ENCODE data around the gene SIAE. TPM values are rescaled to one million over a fixed set of nuclear protein-coding genes. Genes with fewer than 3 reads are reported as not detected.

SIAE gene
- total RNA-seq, 1 experiment from 2014 or later, result 11.2 TPM

GRCh38 chr11:124583781-124584180, 89.8 kb downstream of the SIAE start:
- ChIA-PET POLR2A (ENCODE audit: low non-redundant PET) (no interaction called here), CTCF (no interaction called here)
- H3K27ac ChIP-seq (ENCODE audit: low read depth, low read length, poor library complexity, severe bottlenecking), result no peak overlapping the region
- H3K9me3 ChIP-seq (ENCODE audit: low read depth, low read length, poor library complexity, severe bottlenecking), result no peaks in the 10 kb centered on the region
- no peaks in the 10 kb centered on the region for H3K27me3 ChIP-seq (replicated peaks; ENCODE audit: insufficient read depth, low read depth, low read length, poor library complexity)
- BruUV-seq (replicated peaks), result no TSS peak
- no peaks in the 10 kb centered on the region for H3K4me1 ChIP-seq (ENCODE audit: insufficient read depth, low read length, poor library complexity, severe bottlenecking)
- intact Hi-C loops (cut with micrococcal nuclease; ENCODE audit: unreplicated experiment), result no loop called here
- no peak overlapping the region for H3K4me3 ChIP-seq (ENCODE audit: low read depth, low read length, poor library complexity, severe bottlenecking)
- DNase-seq (ENCODE audit: low spot score), result no peak
- TF ChIP-seq EZH2 (IDR thresholded peaks at IDR 0.05; ENCODE audit: borderline replicate concordance, low read depth, low read length, poor library complexity, severe bottlenecking) (no peak), CTCF (conservative IDR thresholded peaks at IDR 0.05; ENCODE audit: low read depth, low read length) (no peak)
- no peaks in the 10 kb centered on the region for H3K36me3 ChIP-seq (ENCODE audit: insufficient read depth, low read length, poor library complexity, severe bottlenecking)

Other genes starting within 250 kb of the SIAE start
- gene OR8B4, start 248.9 kb downstream of the SIAE start, total RNA-seq (2021), result not detected in 2 replicates
- not detected in 2 replicates for gene OR8B8, start 228.0 kb downstream of the SIAE start, total RNA-seq (2021)
- not detected in 2 replicates for gene OR8B12, start 130.1 kb downstream of the SIAE start, total RNA-seq (2021)
- gene OR8A1, start 103.7 kb downstream of the SIAE start, total RNA-seq (2021), result not detected in 2 replicates
- not detected in 2 replicates for gene PANX3, start 62.3 kb downstream of the SIAE start, total RNA-seq (2021)
- 37.8 and 44.4 TPM in 2 replicates for gene TBRG1, start 50.9 kb downstream of the SIAE start, total RNA-seq (2021)
- gene SPA17, start 165 bp upstream of the SIAE start, total RNA-seq (2021), result 22.9 and 25.8 TPM in 2 replicates
- gene NRGN, start 66.2 kb upstream of the SIAE start, total RNA-seq (2021), result 38.1 and 43.8 TPM in 2 replicates
- gene VSIG2, start 78.5 kb upstream of the SIAE start, total RNA-seq (2021), result not detected in 2 replicates
- 1.2 and 1.5 TPM in 2 replicates for gene ESAM, start 88.6 kb upstream of the SIAE start, total RNA-seq (2021)
- 31.4 and 33.3 TPM in 2 replicates for gene MSANTD2, start 126.7 kb upstream of the SIAE start, total RNA-seq (2021)
- gene ROBO3, start 191.7 kb upstream of the SIAE start, total RNA-seq (2021), result 2.3 and 5.1 TPM in 2 replicates
- not detected in 2 replicates for gene ROBO4, start 224.1 kb upstream of the SIAE start, total RNA-seq (2021)
- not detected in 2 replicates for gene HEPN1, start 245.5 kb upstream of the SIAE start, total RNA-seq (2021)

Data from A673 (cell line).